NOMO-1 treated with dmso at 0.1 percent for 144 hours (cell line): Measurements from ENCODE around the gene MAN1C1.

Source experiments
- DNase-seq: peaks from one replicate; lab custom pipeline; 2025; ENCODE audit not compliant: unreplicated experiment; lab: John Stamatoyannopoulos, UW

MAN1C1 gene

GRCh38 chr1:25831569-25832196 lies 215.1 kb downstream of the MAN1C1 start:
- DNase-seq, result no peak

DNA sequence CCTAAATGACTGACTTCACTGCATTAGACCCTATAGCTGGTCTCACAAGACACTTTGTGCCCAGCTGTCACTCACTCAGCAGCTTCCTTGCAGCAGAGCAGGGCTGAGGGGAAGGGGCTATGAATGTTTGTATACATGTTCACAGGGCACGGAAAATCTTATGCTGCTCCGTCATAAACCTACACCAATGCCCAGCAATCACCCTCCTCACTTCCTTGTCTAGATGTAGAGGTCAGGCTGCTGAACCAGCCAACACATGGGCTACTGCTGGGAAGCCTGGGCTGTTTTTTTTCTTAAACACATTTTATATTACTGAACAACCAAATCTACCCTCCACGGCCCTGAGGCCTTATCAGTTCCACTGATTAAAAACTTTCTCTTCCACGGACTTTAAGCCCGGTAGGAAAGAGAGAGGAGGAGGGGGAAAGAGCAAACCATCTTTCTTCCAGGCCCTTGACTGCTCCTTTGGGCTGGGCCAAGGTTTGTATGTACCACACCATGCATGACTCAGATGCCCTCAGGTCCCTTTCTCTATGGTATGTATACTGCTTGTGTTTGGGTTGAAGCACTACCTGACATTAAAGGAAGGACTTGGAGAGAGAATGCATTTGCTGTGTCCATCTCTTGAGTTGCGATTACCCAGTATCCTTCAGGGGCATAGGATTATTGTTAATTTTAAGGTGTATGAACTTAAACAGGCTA lies 215.9 kb downstream of the MAN1C1 start:
- DNase-seq, result no peak

GRCh38 chr1:25833158-25833557 lies 216.6 kb downstream of the MAN1C1 start:
- no peak for DNase-seq
